HG02588 (cell line): ENCODE measurements around the gene KEAP1.

Experiments
- ATAC-seq: cut with Tn5 transposase; IDR thresholded peaks from one replicate; pipeline ENCODE4 v1.9.1; 2021; ENCODE audit warnings: mild to moderate bottlenecking, moderate library complexity; ENCODE audit not compliant: unreplicated experiment

KEAP1 gene

GRCh38 chr19:10450853-10451609 is 52.1 kb downstream of the KEAP1 start:
- ATAC-seq: no peak

DNA sequence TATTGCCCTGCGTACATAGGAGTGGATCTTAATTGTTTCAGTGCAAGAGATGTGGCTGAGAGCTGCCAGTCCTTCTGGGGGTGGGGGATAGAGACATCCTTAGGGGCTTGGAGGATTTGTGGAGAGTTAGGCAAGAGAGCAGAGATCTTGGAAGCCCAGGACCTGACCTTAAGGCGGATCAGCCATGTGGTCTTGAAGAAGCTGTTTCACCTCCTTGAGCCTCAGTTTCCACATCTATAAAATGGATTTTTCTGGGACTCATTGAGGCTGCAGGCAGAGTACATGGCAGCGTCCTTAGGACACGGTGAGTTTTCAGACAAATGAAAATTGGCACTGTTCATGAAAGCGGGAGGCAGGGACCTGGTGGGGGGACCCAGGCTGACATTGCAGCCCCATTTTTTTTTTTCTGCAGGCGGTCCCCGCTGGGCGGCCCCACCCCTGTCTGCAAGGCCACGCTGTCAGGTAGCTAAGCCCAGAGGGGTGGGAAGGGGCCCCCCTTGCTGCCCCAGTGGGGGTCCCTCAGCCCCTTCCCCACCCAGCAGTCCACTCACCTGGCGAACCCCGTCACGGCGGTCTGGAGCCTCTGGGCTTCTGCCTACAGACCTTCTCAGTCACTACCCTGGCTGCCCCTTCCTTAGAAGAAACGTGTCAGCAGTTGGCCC is 52.8 kb downstream of the KEAP1 start:
- no peak for ATAC-seq

GRCh38 chr19:10449037-10449436 is 54.1 kb downstream of the KEAP1 start:
- ATAC-seq: no peak

- ATAC-seq: no peak
Measured at GRCh38 chr19:10442698-10443097, 60.5 kb downstream of the KEAP1 start.

- no peak for ATAC-seq
Measured at GRCh38 chr19:10439588-10439987, 63.6 kb downstream of the KEAP1 start.
